ENCODE data around the gene NKAIN4.
"Not testable (repeated sequence)": the region's sequence is repeated elsewhere in the genome, so short reads cannot be mapped to it uniquely, and the experiment has no call there.

The NKAIN4 gene

GRCh38 chr20:63257629-63258028 lies 3.4 kb upstream of the NKAIN4 start:
- no peak for DNase-seq (ENCODE audit: low read depth)

GRCh38 chr20:63256954-63257353 lies 2.7 kb upstream of the NKAIN4 start:
- DNase-seq (ENCODE audit: low read depth), result no peak

GRCh38 chr20:63255931-63256704 lies 1.9 kb upstream of the NKAIN4 start:
- DNase-seq (ENCODE audit: low read depth), result no peak

- DNase-seq (ENCODE audit: low read depth), result no peak
Observed at GRCh38 chr20:63254606-63255384, 532 bp upstream of the NKAIN4 start.

- no peak for DNase-seq (ENCODE audit: low read depth)
Observed at GRCh38 chr20:63253438-63254231, 628 bp downstream of the NKAIN4 start.

- no peak for DNase-seq (ENCODE audit: low read depth)
Observed at GRCh38 chr20:63253065-63253437, 1.2 kb downstream of the NKAIN4 start.

- no peak for DNase-seq (ENCODE audit: low read depth)
Observed at GRCh38 chr20:63252284-63252711, 2.0 kb downstream of the NKAIN4 start.

GRCh38 chr20:63251350-63251749 lies 2.9 kb downstream of the NKAIN4 start:
- not testable (repeated sequence) for DNase-seq (ENCODE audit: low read depth)

GRCh38 chr20:63249891-63250290 lies 4.4 kb downstream of the NKAIN4 start:
- no peak for DNase-seq (ENCODE audit: low read depth)

GRCh38 chr20:63248835-63249591 lies 5.2 kb downstream of the NKAIN4 start:
- DNase-seq (ENCODE audit: low read depth), result no peak

GRCh38 chr20:63247671-63248228 lies 6.5 kb downstream of the NKAIN4 start:
- no peak for DNase-seq (ENCODE audit: low read depth)

- no peak for DNase-seq (ENCODE audit: low read depth)
Observed at GRCh38 chr20:63246490-63247288, 7.6 kb downstream of the NKAIN4 start.

- DNase-seq (ENCODE audit: low read depth), result no peak
Observed at GRCh38 chr20:63244468-63244867, 9.8 kb downstream of the NKAIN4 start.

- no peak for DNase-seq (ENCODE audit: low read depth)
Observed at GRCh38 chr20:63243604-63244247, 10.5 kb downstream of the NKAIN4 start.

- DNase-seq (ENCODE audit: low read depth), result no peak
Observed at GRCh38 chr20:63242736-63243135, 11.5 kb downstream of the NKAIN4 start.

- no peak for DNase-seq (ENCODE audit: low read depth)
Observed at GRCh38 chr20:63241272-63241671, 13.0 kb downstream of the NKAIN4 start.

- no peak for DNase-seq (ENCODE audit: low read depth)
Observed at GRCh38 chr20:63240004-63240403, 14.3 kb downstream of the NKAIN4 start.

GRCh38 chr20:63239431-63239830 lies 14.8 kb downstream of the NKAIN4 start:
- no peak for DNase-seq (ENCODE audit: low read depth)

- DNase-seq (ENCODE audit: low read depth), result no peak
Observed at GRCh38 chr20:63238514-63239125, 15.6 kb downstream of the NKAIN4 start.

- DNase-seq (ENCODE audit: low read depth), result no peak
Observed at GRCh38 chr20:63238031-63238430, 16.2 kb downstream of the NKAIN4 start.

All from HS-5 (cell line).